Suprapubic skin (tissue), 3 donors: ENCODE results near the gene NACC2.

Source experiments
- EP300 ChIP-seq: sonication (generic); formaldehyde crosslinking; IDR thresholded peaks from one replicate; pipeline ENCODE4 v1.6.1; 2017; ENCODE audit warnings: antibody characterized with exemption
- POLR2A ChIP-seq, 2 donors: fragments of 450-650 bp; IDR thresholded peaks; one replicate each; pipeline ENCODE4 v1.6.1; 2017; ENCODE audit warnings: antibody characterized with exemption in 2 of 2, mild to moderate bottlenecking in 2 of 2, moderate library complexity in 2 of 2
- TF ChIP-seq, protein P1 (sequence below), 2 donors: fragments of 200-600 bp in 1 of 2; fragments of 450-650 bp in 1 of 2; sonication (generic) in 1 of 2; IDR thresholded peaks; one replicate each; pipeline ENCODE4 v1.5.1; 2016 to 2019; ENCODE audit warnings: antibody characterized with exemption in 2 of 2, mild to moderate bottlenecking in 1 of 2, moderate library complexity in 1 of 2

DNA sequence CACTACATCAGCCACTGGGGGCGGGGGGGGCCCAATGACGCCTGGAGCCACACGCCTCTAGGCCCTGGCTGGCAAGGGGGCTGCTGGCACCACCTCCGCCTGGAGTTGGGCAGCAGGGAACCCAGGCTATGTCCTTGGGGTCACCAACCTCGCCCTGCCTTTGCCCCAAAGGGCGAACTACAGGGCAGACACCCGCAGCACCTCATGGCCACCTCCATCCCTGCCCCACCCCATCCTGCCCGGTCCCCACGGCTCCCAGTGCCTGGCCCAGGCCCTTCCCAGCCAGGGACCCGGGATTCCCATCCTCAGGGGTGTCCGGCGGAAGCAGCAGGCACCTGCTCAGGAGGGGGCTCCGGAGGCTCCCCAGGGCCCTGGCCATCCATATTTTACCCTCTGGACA is 37.0 kb downstream of the NACC2 start:
- TF ChIP-seq EP300 (no peak), POLR2A (IDR thresholded peaks at IDR 0.05) (no peak)
- TF ChIP-seq, protein P1, sequence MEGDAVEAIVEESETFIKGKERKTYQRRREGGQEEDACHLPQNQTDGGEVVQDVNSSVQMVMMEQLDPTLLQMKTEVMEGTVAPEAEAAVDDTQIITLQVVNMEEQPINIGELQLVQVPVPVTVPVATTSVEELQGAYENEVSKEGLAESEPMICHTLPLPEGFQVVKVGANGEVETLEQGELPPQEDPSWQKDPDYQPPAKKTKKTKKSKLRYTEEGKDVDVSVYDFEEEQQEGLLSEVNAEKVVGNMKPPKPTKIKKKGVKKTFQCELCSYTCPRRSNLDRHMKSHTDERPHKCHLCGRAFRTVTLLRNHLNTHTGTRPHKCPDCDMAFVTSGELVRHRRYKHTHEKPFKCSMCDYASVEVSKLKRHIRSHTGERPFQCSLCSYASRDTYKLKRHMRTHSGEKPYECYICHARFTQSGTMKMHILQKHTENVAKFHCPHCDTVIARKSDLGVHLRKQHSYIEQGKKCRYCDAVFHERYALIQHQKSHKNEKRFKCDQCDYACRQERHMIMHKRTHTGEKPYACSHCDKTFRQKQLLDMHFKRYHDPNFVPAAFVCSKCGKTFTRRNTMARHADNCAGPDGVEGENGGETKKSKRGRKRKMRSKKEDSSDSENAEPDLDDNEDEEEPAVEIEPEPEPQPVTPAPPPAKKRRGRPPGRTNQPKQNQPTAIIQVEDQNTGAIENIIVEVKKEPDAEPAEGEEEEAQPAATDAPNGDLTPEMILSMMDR (IDR thresholded peaks at IDR 0.05), result no peak
